IPS-NIHi11 (cell line): Measurements from ENCODE around the gene TMEM39A.

Source experiments
- DNase-seq: peaks from one replicate; pipeline ENCODE4 v3.0.0; 2012; ENCODE audit warnings: mixed read lengths, low spot score

The TMEM39A gene

DNA sequence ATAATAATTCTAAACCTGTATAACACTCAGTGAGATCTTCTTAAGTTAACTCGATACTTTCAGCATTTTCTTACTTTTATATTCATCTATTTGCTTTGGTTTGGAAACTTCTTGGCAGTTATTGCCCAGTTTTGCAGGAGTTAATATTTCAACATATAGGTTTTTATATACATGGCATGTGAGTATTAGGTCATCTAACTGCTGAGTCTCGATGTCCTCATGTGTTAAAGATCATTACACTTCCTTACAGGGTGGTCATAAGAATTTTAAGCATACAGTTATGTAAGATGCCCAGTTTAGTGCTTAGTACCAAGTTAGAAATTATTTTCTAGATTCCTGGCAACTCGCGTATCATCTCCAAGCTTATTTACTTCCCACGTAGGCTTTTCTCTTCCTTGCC, 62.9 kb downstream of the TMEM39A start:
- no peak for DNase-seq

DNA sequence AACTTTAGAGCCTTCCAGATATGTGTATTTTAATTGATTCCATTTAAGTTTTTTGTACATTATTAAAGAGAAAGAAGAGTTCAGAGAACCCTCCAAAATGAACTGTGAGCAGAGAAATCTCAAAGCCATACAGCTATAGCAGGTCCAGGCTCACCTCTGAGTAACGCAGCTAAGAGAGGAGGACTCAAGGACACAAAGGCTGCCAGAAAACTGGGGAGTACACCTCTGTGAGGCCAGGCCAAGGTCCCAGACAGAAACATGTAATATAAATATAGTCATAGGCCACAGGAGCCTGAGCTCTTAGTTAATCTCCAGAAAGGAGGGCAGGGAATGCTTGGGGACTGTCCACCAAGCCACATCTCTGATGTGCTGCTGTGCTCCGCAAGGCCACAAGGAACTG, 66.5 kb downstream of the TMEM39A start:
- no peak for DNase-seq

DNA sequence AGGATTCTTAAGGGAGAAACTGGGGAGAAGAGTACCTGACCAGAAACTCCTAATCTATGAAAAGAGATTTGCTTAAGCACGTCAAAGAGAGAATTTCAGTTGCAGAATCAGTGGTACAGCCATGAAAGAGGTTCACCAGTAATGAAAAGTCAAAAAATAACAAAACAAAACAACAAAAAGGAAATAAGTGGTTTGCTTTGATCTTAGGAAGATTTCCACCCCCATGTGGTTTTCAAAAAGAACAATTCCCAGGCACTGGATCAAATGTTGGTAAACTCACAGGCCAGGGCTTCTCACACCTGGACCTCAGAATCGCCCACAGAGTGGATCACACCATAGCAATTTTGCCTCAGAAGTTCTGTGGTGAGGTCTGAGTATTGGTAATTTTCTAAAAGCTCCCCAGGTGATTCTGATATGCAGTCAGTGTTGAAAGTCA, 67.5 kb downstream of the TMEM39A start:
- DNase-seq, result no peak

DNA sequence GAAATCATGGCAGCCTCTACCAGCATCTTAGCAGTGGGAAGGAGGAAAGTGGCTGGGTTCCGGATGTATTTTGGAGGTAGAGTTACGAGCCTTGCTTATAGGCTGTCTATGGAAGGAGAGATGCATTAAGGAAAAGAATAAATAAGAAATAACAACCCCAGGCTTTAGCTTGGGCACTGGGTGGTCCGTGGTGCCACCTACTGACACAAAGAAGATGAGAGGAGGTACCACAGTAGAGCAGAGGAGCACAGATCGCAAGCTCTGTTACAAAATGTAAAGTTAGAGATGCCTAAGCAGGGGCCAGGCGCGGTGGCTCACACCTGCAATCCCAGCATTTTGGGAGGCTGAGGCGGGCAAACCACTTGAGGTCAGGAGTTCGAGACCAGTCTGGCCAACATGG, 74.8 kb downstream of the TMEM39A start:
- DNase-seq, result peak; percentile 34

DNA sequence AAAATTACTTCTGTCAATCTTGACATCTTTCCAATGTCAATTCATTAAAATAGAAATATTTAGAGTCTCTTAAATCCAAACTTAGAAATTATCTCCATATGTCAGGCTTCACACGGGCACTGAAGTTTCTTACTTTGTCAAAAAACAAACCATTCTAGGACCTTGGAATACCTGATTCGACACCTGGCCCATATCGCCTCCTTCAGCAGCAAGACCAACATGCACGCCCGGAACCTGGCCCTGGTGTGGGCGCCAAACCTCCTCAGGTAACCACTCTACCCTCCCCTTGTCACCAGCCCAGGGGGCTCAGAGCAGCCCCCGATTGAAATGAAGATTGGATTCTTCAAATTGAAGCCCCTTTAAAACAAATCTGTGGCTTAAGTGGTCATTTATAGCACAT, 81.3 kb downstream of the TMEM39A start:
- DNase-seq, result no peak

DNA sequence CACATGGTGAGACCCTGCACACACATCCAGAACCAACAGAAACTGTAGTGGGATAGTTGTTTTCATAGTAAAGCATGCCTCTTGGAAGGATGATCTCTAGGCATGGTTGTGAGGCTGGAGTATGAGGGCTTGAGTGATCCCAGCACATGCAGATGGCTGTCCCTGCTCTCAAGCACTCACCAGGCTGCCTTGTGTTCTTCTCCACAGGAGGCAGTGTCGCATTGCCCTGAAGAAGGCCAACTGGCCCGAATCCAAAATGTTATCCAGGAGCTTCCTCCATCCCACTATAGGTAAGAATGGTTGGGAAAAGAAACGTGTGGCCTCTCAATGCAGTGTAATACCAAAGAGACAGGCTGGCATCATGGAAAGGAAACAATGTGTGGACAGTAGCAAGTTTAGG, 82.7 kb downstream of the TMEM39A start:
- DNase-seq, result no peak
